Measurements from ENCODE around the gene ATP1A3.

ATP1A3 gene

GRCh38 chr19:41927497-41928192, 66.4 kb downstream of the ATP1A3 start:
- DNase-seq: no peak

GRCh38 chr19:41926763-41927496, 67.1 kb downstream of the ATP1A3 start:
- DNase-seq: no peak

- no peak for DNase-seq
Measured at GRCh38 chr19:41926028-41926762, 67.8 kb downstream of the ATP1A3 start.

GRCh38 chr19:41925208-41926003, 68.6 kb downstream of the ATP1A3 start:
- no peak for DNase-seq

- DNase-seq: no peak
Measured at GRCh38 chr19:41924151-41925145, 69.6 kb downstream of the ATP1A3 start.

- no peak for DNase-seq
Measured at GRCh38 chr19:41923045-41923788, 70.8 kb downstream of the ATP1A3 start.

- no peak for DNase-seq
Measured at GRCh38 chr19:41922585-41922984, 71.4 kb downstream of the ATP1A3 start.

GRCh38 chr19:41921577-41922576, 72.2 kb downstream of the ATP1A3 start:
- no peak for DNase-seq

- peak in 2 of 4 experiments; percentile 12 to 23 for DNase-seq
Measured at GRCh38 chr19:41920882-41921576, 73.0 kb downstream of the ATP1A3 start.

GRCh38 chr19:41919948-41920712, 73.9 kb downstream of the ATP1A3 start:
- DNase-seq: no peak

DNA sequence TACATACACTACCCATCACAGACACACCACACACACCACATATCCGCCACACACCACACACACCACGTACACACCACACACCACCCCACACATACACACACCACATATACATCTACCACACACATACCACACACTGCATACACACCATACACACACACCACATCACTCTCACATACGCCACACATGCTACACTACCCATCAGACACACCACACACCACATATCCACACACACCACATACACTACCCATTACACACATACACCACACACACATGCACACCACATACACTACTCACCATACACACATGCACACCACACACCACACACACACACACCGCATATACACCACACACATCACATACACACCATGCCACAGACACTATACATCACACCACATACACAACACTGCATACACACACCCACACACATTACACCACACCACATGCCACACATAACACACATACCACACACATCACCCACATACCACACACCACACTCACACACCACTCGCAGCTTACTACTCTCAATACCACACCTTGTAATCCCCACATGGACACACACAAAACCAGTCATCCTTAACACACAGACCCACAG, 75.3 kb downstream of the ATP1A3 start:
- no peak for DNase-seq

- no peak for DNase-seq
Measured at GRCh38 chr19:41918095-41918494, 75.9 kb downstream of the ATP1A3 start.

- DNase-seq: no peak
Measured at GRCh38 chr19:41917676-41918075, 76.4 kb downstream of the ATP1A3 start.
